HG03066 (cell line): ENCODE data around the gene ATXN2.
"Not testable (repeated sequence)": the region's sequence is repeated elsewhere in the genome, so short reads cannot be mapped to it uniquely, and the experiment has no call there.

Experiments used
- ATAC-seq: cut with Tn5 transposase; IDR thresholded peaks from one replicate; pipeline ENCODE4 v1.9.1; 2021; ENCODE audit warnings: low read depth; ENCODE audit not compliant: unreplicated experiment

Gene ATXN2

GRCh38 chr12:111507258-111507657 lies 91.9 kb downstream of the ATXN2 start:
- not testable (repeated sequence) for ATAC-seq

GRCh38 chr12:111506260-111506659 lies 92.9 kb downstream of the ATXN2 start:
- no peak for ATAC-seq

GRCh38 chr12:111505601-111506036 lies 93.5 kb downstream of the ATXN2 start:
- ATAC-seq: no peak

- no peak for ATAC-seq
Measured at GRCh38 chr12:111503116-111503515, 96.0 kb downstream of the ATXN2 start.

GRCh38 chr12:111494676-111495075 lies 104.4 kb downstream of the ATXN2 start:
- no peak for ATAC-seq

DNA sequence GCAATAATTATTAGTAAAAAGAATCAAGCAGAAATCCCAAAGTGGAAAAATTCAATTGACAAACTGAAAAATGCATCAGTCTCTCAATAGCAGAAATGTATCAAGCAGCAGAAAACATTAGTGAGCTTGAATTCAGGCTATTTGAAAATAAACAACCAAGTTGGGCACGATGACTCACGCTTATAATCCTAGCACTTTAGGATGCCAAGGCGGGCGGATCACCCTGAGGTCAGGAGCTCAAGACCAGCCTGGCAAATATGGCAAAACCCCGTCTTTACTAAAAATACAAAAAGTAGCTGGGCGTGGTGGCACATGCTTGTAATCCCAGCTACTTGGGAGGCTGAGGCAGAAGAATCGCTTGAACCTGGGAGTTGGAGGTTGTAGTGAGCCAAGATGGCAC lies 106.1 kb downstream of the ATXN2 start:
- not testable (repeated sequence) for ATAC-seq

DNA sequence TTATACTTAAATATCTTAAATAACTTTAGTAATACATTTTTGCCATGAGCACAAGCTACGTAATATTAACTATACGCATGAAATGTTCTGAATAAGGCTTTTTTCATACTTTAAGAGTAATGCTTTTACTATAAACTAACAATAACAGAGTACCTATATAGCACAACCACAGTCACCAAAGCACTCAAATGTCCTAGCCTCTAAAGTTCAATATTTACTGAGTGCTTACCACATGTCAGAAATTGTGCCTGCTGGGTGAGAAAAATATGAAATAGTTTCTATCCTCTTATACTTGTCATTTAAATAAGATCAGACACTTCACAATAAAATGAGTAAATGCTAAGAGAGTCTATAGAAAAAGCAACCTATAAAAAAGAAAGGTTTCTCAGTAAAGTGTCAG lies 110.3 kb downstream of the ATXN2 start:
- ATAC-seq: no peak

GRCh38 chr12:111488271-111488670 lies 110.8 kb downstream of the ATXN2 start:
- ATAC-seq: no peak

DNA sequence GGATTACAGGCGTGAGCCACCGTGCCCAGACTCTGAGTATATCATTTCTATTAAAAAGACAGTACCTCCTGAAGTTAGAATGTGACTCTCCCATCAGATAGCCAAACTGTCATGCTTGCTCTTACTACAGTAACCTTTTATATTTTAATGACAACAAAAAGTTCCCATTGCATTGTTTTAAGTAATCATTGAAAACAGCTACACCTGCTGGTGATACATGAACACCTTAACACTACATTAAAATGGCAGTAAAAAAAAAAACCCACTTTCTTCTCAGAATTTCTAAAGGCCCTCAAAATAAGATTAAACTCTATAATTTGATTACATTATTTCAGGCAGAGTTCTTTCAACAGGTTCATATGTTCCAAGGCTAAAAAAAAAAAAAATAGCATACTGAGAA lies 116.7 kb downstream of the ATXN2 start:
- ATAC-seq: no peak

DNA sequence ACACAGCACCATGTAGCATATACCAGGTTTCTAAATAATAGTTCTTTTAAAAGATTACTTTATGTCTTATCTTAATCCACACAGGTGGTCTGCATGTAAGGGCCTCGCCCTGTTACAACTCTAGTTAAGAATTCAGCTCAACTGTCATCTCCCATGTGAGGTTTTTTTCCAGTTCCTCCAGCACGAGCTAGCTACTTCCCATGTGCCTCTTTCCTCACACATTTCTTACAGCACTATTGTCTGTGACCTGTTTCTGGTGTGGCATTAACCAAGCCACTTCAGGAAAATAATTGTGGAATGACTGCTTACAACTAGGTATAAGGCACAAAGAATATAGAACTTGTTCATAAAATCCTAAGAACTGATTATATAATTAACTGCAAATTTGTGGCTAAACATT lies 127.9 kb downstream of the ATXN2 start:
- ATAC-seq: no peak

- ATAC-seq: no peak
Measured at GRCh38 chr12:111469401-111469800, 129.7 kb downstream of the ATXN2 start.

DNA sequence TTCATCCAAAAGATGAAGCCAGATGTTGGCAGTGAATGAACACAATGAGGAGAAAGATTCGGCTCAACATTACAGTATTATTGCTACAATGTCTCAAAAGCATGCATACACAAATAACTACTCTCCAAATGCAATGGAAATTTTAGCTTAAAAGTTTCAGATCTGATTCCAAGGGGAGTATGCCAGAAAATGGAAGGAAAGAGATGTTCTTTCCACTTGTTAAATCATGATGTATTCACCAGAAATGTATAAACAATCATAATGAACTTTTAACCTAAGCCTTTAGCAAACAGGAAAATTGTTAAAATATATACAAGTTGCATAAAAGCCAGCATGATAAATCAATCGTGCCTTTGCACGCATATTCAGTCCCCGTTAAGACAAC lies 131.3 kb downstream of the ATXN2 start:
- no peak for ATAC-seq

GRCh38 chr12:111467092-111467856 lies 131.8 kb downstream of the ATXN2 start:
- ATAC-seq: no peak

- no peak for ATAC-seq
Measured at GRCh38 chr12:111462210-111462769, 136.8 kb downstream of the ATXN2 start.

DNA sequence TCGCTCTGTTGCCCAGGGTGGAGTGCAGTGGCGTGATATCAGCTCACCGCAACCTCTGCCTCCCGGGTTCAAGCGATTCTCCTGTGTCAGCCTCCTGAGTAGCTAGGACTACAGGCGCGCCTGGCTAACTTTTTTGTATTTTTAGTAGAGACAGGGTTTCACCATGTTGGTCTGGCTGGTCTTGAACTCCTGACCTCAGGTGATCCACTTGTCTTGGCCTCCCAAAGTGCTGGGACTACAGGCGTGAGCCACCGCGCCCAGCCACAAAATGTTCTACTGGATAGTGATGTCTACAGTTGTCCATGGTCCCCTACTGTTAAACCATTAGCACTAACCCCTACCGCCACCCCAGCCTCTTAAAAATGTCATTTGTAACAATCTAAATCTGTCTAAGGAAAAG lies 139.0 kb downstream of the ATXN2 start:
- ATAC-seq: not testable (repeated sequence)

GRCh38 chr12:111458546-111459172 lies 140.5 kb downstream of the ATXN2 start:
- no peak for ATAC-seq

DNA sequence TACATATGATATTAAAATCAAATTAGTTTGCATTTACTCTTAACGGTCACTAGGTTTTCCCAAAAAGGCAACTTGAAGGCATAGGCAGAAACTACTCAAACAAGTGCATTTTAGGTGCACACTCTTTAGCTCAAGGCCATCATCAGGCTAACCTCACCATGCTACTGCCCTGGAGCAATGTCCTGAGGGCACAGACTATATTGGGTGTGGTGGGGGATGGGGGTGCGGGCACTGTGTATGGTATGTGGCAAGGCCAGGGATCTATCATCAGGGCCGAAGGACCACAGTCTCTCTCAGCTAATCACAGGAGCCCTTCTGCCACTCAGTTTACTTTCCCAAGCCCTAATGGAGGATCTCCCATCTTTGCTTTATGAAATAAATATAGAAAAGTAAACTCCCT lies 141.5 kb downstream of the ATXN2 start:
- ATAC-seq: no peak

GRCh38 chr12:111457071-111457470 lies 142.0 kb downstream of the ATXN2 start:
- no peak for ATAC-seq

DNA sequence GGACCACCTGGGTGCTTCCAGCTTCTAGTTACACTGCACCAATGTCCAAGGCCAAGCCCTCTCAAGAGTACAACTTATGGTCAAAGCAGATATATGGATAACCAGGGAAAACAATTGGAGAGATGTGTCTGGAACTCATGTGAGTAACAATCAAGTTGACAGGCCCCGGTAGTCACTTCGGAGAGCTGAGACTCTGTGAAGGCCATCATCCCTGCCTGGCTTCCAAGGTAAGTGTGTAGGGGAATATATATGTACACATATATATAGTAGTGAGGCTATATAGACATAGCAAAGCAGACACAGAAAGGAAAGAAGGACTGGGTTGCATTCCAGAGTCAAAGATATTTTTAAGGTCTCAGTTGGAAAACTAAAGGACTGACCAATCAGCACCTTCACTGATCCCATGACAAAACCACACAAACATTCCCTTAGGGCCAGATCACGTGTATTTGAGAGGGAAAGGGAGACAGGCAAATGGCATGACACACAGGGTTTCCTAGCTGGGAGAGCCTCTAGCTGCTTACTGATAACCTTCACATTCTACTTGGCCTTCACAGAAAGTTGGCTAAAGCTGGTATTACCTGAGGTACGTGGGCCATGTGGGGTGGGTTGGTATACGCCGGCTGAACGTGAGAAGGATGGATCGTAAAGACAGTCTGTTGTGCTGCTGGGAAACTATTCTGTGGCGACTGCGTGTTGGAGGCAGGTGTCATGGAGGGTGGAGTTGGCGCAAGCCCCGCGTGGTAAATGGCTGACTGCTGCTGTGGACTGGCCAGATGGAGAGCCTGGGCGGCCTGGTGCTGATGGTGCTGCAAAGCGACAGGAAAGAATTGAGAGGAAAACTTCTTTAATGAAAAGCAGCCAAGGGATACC lies 143.4 kb downstream of the ATXN2 start:
- ATAC-seq: no peak

DNA sequence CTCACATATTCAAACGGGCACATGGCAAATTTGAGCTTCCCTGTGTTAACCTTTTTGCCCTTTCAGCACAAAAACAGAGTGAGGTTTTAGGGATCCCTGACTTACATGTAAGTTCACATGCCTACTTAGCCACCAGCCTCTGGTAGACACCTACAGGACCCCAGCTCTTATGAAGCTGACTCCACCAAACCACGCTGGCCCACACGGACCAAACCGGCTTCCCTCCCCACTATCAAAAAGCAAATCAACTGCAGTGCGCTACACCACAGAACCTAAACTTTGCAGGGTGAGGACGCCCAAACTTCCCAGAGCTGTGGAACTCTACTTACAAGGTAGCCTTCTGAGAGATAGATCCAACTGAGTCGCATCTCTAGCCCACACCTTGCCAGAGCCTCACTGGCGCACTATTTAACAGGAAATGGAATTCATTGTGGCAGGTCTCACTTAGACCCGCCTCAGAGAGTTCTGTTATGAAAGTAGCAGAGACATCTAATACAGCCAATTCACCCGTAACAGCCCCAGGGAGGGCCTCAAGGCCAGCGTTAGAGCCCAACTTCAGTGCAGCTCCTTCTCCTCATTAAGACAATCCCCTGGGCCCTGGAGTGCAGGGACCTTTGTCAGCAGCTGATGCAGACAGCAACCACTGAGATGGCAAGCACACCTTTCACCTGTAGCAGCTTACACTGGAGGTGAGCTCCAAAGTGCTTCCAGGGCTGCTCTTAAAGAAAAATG lies 144.2 kb downstream of the ATXN2 start:
- ATAC-seq: no peak
